Astrocyte of the spinal cord (primary cell): Measurements from ENCODE around the gene C1QTNF2.

ENCODE experiments used
- DNase-seq: peaks from one replicate; pipeline ENCODE4 v3.0.0; 2011; ENCODE audit warnings: low read depth, low spot score
- H3K4me3 ChIP-seq: 2 replicates; pipeline ENCODE4 v1.5.1; 2011; ENCODE audit warnings: low read depth, mild to moderate bottlenecking, low read length, moderate library complexity
- CTCF ChIP-seq: IDR thresholded peaks from 2 replicates; pipeline ENCODE4 v1.5.1; 2012; ENCODE audit warnings: low read depth, mild to moderate bottlenecking, low read length, inconsistent platforms
- in situ Hi-C: cut with HindIII; loops from 2 replicates; pipeline ENCODE4 v1.10.0; 2017; ENCODE audit warnings: low sequenced_read_pairs

The C1QTNF2 gene

GRCh38 chr5:160311491-160312133 lies 58.8 kb downstream of the C1QTNF2 start:
- in situ Hi-C loops, result no loop called here
- H3K4me3 ChIP-seq, result peak overlapping the region; percentile 73
- no peak for TF ChIP-seq CTCF
- peak; percentile 10 for DNase-seq

- in situ Hi-C loops, result no loop called here
- no peak for DNase-seq
- TF ChIP-seq CTCF, result no peak
- no peak overlapping the region for H3K4me3 ChIP-seq
Observed at GRCh38 chr5:160310552-160311295, 59.7 kb downstream of the C1QTNF2 start.

GRCh38 chr5:160310140-160310539 lies 60.3 kb downstream of the C1QTNF2 start:
- no peak for TF ChIP-seq CTCF
- H3K4me3 ChIP-seq, result no peak overlapping the region
- in situ Hi-C loops, result no loop called here
- no peak for DNase-seq

GRCh38 chr5:160306696-160307095 lies 63.7 kb downstream of the C1QTNF2 start:
- H3K4me3 ChIP-seq, result no peak overlapping the region
- in situ Hi-C loops, result no loop called here
- DNase-seq, result no peak
- no peak for TF ChIP-seq CTCF

- in situ Hi-C loops, result no loop called here
- no peak for TF ChIP-seq CTCF
- no peak overlapping the region for H3K4me3 ChIP-seq
Observed at GRCh38 chr5:160305319-160305718, 65.1 kb downstream of the C1QTNF2 start.

GRCh38 chr5:160303690-160304089 lies 66.7 kb downstream of the C1QTNF2 start:
- DNase-seq, result no peak
- TF ChIP-seq CTCF, result no peak
- H3K4me3 ChIP-seq, result no peak overlapping the region
- in situ Hi-C loops, result no loop called here

More at GRCh38 chr5:160305319-160305718, 65.1 kb downstream of the C1QTNF2 start:
- DNase-seq, result no peak
